Activated naive CD4-positive, alpha-beta T cell treated with anti-CD3 and anti-CD28 coated beads, Interleukin-2, amount 10 ng/mL, durations not matched to agents 7 days and 5 days (primary cell): ENCODE data around the gene CACUL1.
"Not testable (repeated sequence)": the region's sequence is repeated elsewhere in the genome, so short reads cannot be mapped to it uniquely, and the experiment has no call there.

Experiments
- CTCF ChIA-PET: fragments of 350-600 bp; sonication (Branson Sonifier 250); formaldehyde crosslinking; loops from one replicate; lab custom pipeline; 2021; ENCODE audit warnings: antibody characterized with exemption; lab: Charles Lee
- DNase-seq: peaks from one replicate; pipeline ENCODE4 v3.0.0-alpha.2; 2020
- H3K27ac Mint-ChIP-seq: one replicate; pipeline ENCODE4 v1.8.0; 2021; ENCODE audit warnings: mild to moderate bottlenecking, moderate library complexity, mixed read lengths
- H3K27me3 Mint-ChIP-seq: one replicate; pipeline ENCODE4 v1.8.0; 2021; ENCODE audit warnings: mild to moderate bottlenecking, mixed read lengths
- H3K36me3 Mint-ChIP-seq: one replicate; pipeline ENCODE4 v1.8.0; 2021; ENCODE audit warnings: mixed read lengths
- H3K4me1 Mint-ChIP-seq: one replicate; pipeline ENCODE4 v1.8.0; 2021; ENCODE audit warnings: mixed read lengths
- H3K4me3 Mint-ChIP-seq: one replicate; pipeline ENCODE4 v1.8.0; 2021; ENCODE audit warnings: mild to moderate bottlenecking, moderate library complexity, mixed read lengths
- H3K9me3 Mint-ChIP-seq: one replicate; pipeline ENCODE4 v1.8.0; 2021; ENCODE audit warnings: mixed read lengths

Gene CACUL1

DNA sequence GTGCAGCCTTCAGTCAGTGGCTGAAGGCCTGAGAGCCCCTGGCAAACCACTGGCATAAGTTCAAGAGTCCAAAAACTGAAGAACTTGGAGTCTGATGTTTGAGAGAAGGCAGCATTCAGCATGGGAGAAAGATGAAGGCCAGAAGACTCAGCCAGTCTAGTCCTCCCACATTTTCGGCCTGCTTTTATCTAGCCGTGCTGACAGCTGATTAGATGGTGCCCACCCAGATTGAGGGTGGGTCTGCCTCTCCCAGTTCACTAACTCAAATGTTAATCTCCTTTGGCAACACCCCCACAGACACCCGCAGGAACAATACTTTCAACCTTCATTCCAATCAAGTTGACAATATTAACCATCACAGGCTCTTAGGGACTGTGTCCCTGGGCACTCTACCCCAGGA lies 83.5 kb downstream of the CACUL1 start:
- H3K4me3 Mint-ChIP-seq, H3K27me3 Mint-ChIP-seq, H3K27ac Mint-ChIP-seq, H3K36me3 Mint-ChIP-seq, CTCF ChIA-PET, H3K9me3 Mint-ChIP-seq, DNase-seq: not testable (repeated sequence)
- H3K4me1 Mint-ChIP-seq = peaks cover 18% of the 10 kb centered on the region

DNA sequence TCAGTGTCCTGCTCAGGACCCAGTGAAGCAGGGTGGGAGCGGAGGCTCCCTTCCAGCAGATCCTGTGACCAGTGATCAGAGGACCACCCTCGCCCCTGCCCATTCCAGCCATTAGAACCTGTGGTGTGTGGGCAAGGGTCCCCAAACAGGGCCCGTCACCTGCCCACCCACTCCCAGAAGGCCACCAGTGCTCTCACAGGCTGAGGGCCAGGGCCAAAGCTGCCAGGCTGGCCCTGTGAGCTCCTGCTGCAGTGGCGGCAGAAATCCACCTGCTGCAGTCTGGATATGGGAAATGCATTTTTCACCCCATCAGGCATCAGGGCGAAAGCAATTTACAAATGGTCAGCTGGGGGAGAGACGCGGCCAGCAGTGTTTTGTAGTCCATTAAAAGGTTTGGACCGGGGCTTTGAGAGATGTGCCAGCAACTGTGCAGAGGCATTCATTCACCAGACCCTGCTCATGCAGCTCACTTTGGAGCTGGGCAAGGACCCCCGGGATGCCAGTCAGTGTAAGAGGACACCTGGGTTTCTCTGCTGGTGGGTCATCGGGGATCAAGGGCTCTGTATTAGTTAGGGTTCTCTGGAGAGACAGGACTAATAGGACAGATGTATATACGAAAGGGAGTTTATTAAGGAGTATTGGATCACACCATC lies 84.2 kb downstream of the CACUL1 start:
- H3K4me3 Mint-ChIP-seq = no peak overlapping the region
- peaks cover 18% of the 10 kb centered on the region for H3K4me1 Mint-ChIP-seq
- H3K36me3 Mint-ChIP-seq = peaks cover 3% of the 10 kb centered on the region
- H3K27ac Mint-ChIP-seq = no peak overlapping the region
- CTCF ChIA-PET = no interaction called here
- no peaks in the 10 kb centered on the region for H3K27me3 Mint-ChIP-seq
- no peaks in the 10 kb centered on the region for H3K9me3 Mint-ChIP-seq
- DNase-seq = no peak

DNA sequence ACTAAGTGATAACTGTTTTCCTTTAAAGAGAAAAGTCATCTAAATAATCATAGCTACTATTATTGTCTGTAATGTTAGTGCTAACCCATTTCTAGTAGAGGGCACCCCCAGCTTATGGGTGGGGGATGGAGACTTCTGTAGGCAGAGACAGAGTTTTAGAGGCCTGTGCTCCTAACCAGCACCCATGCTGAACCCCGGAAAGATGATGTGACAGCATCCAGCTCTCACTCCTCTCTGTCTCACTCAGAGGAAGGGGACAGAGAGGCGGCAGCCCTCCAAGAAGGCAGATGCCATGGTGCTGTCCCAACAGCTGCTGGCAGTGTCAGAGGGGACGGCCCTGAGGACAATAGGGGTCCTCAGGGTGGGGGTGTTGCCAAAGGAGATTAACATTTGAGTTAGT lies 84.9 kb downstream of the CACUL1 start:
- Mint-ChIP-seq H3K4me1 (peaks cover 18% of the 10 kb centered on the region), H3K9me3 (no peaks in the 10 kb centered on the region), H3K4me3 (no peak overlapping the region), H3K36me3 (peaks cover 3% of the 10 kb centered on the region), H3K27ac (no peak overlapping the region), H3K27me3 (peaks cover 2% of the 10 kb centered on the region)
- DNase-seq = no peak
- CTCF ChIA-PET = no interaction called here

DNA sequence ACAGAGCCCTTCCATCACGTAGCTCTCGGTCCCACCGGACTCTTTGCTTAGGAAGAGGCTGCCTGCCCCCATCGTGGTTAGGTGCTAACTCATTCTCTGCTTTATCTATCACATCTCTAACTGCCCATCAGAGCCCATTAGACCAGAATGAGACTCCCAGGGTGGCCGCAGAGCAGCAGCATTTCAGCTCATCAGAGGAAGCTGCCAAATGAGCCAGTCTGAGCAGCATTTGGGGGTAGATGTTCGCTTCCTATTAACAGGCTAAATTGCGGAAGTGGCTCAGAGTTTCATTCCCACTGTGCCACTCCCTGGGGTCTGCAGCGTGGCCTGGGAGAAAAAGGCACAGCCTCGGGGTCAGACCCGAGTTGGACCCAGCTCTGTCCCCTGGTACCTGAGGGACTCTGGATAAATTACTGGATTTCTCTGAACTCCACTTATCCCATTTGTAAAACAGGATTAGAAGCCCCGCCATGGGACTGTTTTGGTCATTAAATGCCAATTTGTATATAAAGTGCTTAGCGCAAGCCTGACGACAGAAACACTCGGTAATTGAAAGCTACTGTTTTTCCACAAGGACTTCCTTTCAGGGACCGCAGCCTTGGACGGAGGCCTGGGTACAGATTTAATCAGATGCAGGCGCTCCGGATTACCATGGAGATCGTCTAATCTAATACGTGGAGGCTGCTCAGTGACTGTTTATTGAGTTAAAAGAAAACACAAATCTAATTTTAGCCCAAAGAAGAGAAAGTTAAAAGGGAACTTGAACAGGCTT lies 85.6 kb downstream of the CACUL1 start:
- Mint-ChIP-seq H3K27ac (peak overlapping the region; percentile 30), H3K9me3 (no peaks in the 10 kb centered on the region), H3K36me3 (peaks cover 3% of the 10 kb centered on the region), H3K4me1 (peaks cover 18% of the 10 kb centered on the region), H3K4me3 (no peak overlapping the region), H3K27me3 (peaks cover 8% of the 10 kb centered on the region)
- DNase-seq = no peak
- CTCF ChIA-PET = interaction anchor here (0.9 to 1.2 kb wide), 2 partner anchors 10 to 13 kb away, joined by 3 to 5 read pairs; no protein-coding TSS in a partner anchor

DNA sequence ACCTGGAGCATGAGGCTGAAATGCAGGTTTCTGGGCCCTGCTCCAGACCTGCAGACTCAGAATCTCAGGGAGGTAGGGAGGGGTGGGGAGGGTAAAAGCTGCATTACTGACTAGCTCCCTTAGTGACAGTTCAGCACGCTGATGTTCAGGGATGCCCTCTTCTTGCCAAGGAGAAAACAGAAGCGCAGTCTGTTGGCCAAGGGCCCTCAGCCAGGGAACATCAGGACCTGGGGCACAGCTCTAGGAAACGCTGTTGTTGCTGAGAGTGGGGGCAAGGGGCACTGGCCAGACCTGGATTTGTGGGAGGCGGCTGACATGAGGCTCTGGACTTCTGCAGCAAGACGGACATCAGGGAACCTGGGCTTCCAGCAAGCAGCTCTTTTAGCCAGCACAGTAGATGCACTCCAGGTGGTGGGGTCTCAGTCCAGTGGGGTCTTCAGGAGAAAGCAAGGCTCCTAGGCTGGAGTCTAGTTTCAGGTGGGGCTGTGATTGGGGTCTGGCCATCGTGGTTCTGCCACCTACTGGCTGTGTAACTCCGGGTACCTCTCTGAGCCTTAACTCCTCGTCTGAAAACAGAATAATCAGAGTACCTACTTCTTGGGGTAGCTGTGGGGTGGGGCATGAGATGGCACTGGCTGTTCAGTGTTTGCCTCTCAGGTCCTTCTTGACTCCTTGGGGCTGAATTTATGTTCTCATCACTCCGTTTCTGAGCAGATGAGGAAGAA lies 86.4 kb downstream of the CACUL1 start:
- CTCF ChIA-PET = interaction anchor here (0.9 to 1.2 kb wide), 2 partner anchors 9 to 14 kb away, joined by 3 to 5 read pairs; no protein-coding TSS in a partner anchor
- no peak overlapping the region for H3K4me3 Mint-ChIP-seq
- H3K27me3 Mint-ChIP-seq = peaks cover 15% of the 10 kb centered on the region
- DNase-seq = no peak
- no peak overlapping the region for H3K27ac Mint-ChIP-seq
- H3K4me1 Mint-ChIP-seq = peaks cover 24% of the 10 kb centered on the region
- no peaks in the 10 kb centered on the region for H3K36me3 Mint-ChIP-seq
- H3K9me3 Mint-ChIP-seq = no peaks in the 10 kb centered on the region

DNA sequence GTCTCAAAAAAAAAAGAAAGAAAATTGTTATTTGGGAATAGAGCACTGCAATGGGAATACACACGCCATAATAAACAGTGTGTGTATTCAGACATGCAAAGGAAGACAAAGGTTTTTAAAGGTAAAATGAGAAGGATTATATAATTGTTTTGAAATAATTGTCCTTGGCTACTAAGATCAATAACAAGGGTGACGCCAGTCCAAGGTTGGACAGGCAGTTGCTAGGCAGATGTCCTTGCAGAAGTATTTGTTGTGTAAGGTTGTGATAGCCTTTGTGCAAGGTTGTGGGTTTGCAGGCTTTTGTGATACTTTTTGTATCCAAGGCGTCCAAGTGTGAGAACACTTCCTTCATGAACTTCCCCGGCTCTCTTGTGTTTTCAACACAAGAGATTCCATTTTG lies 87.0 kb downstream of the CACUL1 start:
- CTCF ChIA-PET = interaction anchor here (1.2 kb wide), 1 partner anchor 15 kb away, joined by 5 read pairs; no protein-coding TSS in a partner anchor
- H3K27ac Mint-ChIP-seq = no peak overlapping the region
- H3K9me3 Mint-ChIP-seq = no peaks in the 10 kb centered on the region
- H3K36me3 Mint-ChIP-seq = no peaks in the 10 kb centered on the region
- H3K4me1 Mint-ChIP-seq = peaks cover 30% of the 10 kb centered on the region
- no peak overlapping the region for H3K4me3 Mint-ChIP-seq
- no peak for DNase-seq
- peaks cover 16% of the 10 kb centered on the region for H3K27me3 Mint-ChIP-seq

DNA sequence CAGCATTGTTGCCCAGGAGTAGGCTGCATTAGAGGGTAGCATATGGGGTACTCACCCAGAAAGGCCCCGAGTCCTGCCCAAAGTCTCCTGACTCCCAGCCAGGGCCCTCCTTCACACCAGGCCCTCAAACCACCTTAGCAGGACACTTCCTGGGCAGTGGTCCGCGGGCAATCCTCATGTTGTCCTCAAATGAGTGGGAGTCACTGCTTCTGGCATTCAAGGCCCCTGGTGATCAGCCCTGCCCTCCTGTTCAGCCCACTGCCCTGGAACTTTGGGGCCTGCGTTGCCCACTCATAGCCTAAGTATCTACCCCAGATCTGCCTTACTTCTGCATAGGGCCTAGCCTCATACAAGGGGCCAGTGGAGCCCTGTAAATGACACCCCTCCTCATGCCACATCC lies 88.4 kb downstream of the CACUL1 start:
- CTCF ChIA-PET = no interaction called here
- peaks cover 9% of the 10 kb centered on the region for H3K9me3 Mint-ChIP-seq
- peaks cover 3% of the 10 kb centered on the region for H3K36me3 Mint-ChIP-seq
- H3K27me3 Mint-ChIP-seq = peaks cover 21% of the 10 kb centered on the region
- H3K27ac Mint-ChIP-seq = no peak overlapping the region
- peaks cover 39% of the 10 kb centered on the region for H3K4me1 Mint-ChIP-seq
- H3K4me3 Mint-ChIP-seq = no peak overlapping the region
- no peak for DNase-seq

DNA sequence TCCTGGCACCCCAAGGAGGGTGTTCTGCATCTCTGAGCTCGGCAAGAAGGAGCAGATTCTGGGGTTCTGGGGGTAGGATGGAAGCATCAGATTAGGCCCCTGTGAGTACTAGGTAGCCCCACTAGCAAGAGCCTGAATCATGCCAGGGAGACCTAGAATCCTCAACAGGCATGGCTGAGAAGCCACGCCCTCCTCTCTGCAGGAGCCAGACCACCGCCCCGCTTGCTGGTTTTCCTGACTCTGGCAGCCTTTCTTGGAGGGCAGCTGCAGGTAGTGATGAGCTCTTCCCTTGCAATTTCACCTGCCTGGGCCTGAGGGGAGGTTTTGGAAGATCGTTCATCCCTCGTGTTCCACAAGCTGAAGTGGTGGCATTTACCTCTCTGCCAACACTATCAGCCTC lies 90.4 kb downstream of the CACUL1 start:
- Mint-ChIP-seq H3K27me3 (peaks cover 21% of the 10 kb centered on the region), H3K9me3 (peaks cover 20% of the 10 kb centered on the region), H3K4me1 (peaks cover 40% of the 10 kb centered on the region), H3K4me3 (no peak overlapping the region), H3K27ac (no peak overlapping the region), H3K36me3 (peaks cover 7% of the 10 kb centered on the region)
- CTCF ChIA-PET = no interaction called here
- no peak for DNase-seq

DNA sequence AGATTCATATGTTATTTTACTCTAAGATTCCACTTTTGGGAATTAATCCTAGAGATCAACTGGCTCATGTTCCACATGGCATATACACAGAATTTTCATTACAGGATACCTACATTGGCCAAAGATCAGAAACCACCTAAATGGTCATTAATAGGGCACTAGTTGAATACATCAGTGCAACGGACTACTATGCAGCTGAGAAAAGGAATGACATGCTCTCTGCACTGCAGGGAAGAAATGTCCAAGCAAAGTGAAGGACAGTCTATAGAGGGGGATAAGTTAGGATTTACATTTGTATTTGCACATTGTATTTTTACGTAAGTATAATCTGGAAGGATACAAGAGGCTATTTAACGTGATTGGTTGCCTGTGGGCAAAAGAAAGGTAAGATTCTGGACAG lies 91.6 kb downstream of the CACUL1 start:
- Mint-ChIP-seq H3K36me3 (peaks cover 7% of the 10 kb centered on the region), H3K4me1 (peaks cover 44% of the 10 kb centered on the region), H3K27me3 (peaks cover 21% of the 10 kb centered on the region), H3K27ac (no peak overlapping the region), H3K9me3 (peaks cover 20% of the 10 kb centered on the region), H3K4me3 (no peak overlapping the region)
- DNase-seq = no peak
- CTCF ChIA-PET = no interaction called here

DNA sequence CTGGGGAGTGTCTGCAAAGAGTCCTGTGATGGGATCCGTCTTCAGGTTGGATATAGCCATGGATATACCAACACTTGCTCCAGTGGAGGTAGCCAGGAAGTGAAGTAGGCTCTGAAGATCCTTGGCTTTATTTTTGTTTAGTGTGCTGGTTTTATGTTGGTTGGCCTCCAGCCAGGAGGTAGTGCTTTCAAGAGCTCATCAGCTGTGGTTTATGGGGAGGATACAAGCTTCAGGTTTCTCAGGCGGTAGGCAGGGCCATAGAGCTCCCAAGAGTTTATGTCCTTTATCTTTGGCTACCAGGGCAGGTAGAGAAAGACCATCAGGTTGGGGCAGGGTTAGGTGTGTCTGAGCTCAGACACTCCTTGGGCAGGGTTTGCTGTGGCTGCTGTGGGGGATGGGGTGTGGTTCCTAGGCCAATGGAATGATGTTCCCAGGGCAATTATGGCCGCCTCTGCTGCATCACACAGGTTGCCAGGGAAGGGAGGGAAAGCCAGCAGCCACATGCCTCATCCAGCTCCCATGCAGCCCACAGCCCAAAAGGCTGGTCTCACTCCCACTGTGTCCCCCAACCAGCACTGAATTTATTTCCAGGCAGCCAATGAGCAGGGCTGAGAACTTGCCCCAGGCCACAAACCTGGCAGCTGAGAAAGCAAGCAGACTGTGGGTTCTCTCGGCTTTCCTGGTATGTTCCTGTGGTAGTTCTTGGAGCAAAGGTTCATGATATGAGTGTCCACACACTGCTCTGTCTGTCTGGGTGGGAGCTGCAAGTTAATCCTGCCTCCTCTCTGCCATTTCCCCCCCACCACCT lies 92.3 kb downstream of the CACUL1 start:
- CTCF ChIA-PET = no interaction called here
- H3K4me1 Mint-ChIP-seq = peaks cover 52% of the 10 kb centered on the region
- no peak overlapping the region for H3K4me3 Mint-ChIP-seq
- peaks cover 21% of the 10 kb centered on the region for H3K27me3 Mint-ChIP-seq
- peaks cover 9% of the 10 kb centered on the region for H3K36me3 Mint-ChIP-seq
- peaks cover 23% of the 10 kb centered on the region for H3K9me3 Mint-ChIP-seq
- no peak for DNase-seq
- no peak overlapping the region for H3K27ac Mint-ChIP-seq

DNA sequence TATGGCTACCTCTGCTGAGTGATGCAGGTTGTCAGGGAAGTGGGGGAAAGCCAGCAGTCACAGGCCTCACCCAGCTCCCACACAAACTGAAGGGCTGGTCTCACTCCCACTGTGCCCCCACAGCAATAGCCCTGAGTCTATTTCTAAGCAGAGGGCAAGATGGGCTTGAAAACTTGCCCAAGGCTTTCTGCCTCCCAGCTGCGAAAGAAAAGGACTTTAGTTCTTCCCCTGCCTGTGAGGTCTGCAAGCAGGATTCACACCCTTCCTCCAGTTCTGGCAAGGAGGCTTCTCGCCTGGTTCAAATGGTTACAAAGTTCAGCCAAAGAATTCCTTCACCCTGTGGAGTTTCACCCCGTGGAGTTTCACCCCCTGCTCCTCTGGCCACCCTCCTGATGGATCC lies 96.0 kb downstream of the CACUL1 start:
- peaks cover 30% of the 10 kb centered on the region for H3K9me3 Mint-ChIP-seq
- H3K27ac Mint-ChIP-seq = no peak overlapping the region
- peaks cover 9% of the 10 kb centered on the region for H3K36me3 Mint-ChIP-seq
- CTCF ChIA-PET = interaction anchor here (1.0 kb wide), 2 partner anchors 10 to 52 kb away, joined by 3 read pairs; no protein-coding TSS in a partner anchor
- peaks cover 25% of the 10 kb centered on the region for H3K27me3 Mint-ChIP-seq
- H3K4me3 Mint-ChIP-seq = no peak overlapping the region
- peaks cover 67% of the 10 kb centered on the region for H3K4me1 Mint-ChIP-seq
- DNase-seq = no peak

DNA sequence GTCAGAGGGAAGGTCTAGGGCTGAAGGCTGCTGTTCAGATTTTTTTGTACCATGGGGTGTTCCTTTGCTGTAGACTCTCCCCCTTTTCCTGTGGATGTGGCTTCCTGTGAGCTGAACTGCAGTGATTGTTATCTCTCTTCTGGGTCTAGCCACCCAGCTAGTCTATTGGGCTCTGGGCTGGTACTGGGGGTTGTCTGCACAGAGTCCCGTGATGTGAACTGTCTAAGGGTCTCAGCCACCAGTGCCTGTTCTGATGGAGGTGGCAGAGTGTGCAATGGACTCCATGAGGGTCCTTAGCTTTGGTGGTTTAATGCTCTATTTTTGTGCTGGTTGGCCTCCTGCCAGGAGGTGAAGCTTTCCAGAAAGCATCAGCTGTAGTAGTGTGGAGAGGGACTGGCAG lies 96.6 kb downstream of the CACUL1 start:
- DNase-seq = peak; percentile 54
- H3K4me3 Mint-ChIP-seq, CTCF ChIA-PET, H3K36me3 Mint-ChIP-seq: not testable (repeated sequence)
- Mint-ChIP-seq H3K27me3 (peaks cover 24% of the 10 kb centered on the region), H3K4me1 (peaks cover 63% of the 10 kb centered on the region), H3K27ac (peak overlapping the region; percentile 22), H3K9me3 (peaks cover 31% of the 10 kb centered on the region)

DNA sequence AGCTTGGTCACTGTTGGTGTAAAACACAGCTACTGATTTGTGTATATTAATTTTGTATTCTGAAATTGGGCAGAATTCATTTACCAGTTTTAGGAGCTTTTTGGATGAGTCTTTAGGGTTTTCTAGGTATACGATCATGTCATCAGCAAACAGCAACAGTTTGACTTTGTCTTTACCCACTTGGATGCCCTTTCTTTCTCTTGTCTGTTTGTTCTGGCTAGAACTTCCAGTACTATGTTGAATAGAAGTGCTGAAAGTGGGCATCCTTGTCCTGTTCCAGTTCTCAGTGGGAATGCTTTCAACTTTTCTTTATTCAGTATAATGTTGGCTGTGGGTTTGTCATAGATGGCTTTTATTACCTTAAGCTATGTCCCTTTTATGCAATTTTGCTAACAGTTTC lies 109.5 kb downstream of the CACUL1 start:
- H3K4me3 Mint-ChIP-seq, H3K9me3 Mint-ChIP-seq, H3K27ac Mint-ChIP-seq, H3K4me1 Mint-ChIP-seq, DNase-seq, CTCF ChIA-PET, H3K36me3 Mint-ChIP-seq: not testable (repeated sequence)
- peaks cover 23% of the 10 kb centered on the region for H3K27me3 Mint-ChIP-seq

DNA sequence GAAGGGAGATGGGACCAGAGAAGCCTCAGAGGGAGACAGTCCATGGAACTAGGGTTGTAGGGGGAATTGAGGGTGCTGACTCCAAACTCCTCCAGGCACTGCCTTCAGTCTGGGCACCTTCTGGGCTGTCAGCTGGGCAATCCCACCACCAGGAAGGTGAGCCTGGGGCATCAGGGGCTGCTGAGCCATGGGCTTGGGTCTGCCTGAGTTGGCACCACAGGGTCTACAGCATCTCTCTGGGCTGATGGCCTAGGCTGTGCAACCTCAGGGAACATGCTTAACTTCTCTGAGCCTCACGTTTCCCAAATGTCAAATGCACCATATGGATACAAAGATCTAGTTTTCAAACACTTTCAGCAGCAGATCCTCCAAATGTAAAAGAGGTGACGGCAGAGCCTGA lies 112.5 kb downstream of the CACUL1 start:
- H3K36me3 Mint-ChIP-seq = no peaks in the 10 kb centered on the region
- no peak overlapping the region for H3K27ac Mint-ChIP-seq
- H3K9me3 Mint-ChIP-seq = peaks cover 9% of the 10 kb centered on the region
- no peaks in the 10 kb centered on the region for H3K4me1 Mint-ChIP-seq
- H3K4me3 Mint-ChIP-seq = no peak overlapping the region
- DNase-seq = no peak
- CTCF ChIA-PET = no interaction called here
- H3K27me3 Mint-ChIP-seq = peaks cover 27% of the 10 kb centered on the region
